Right cardiac atrium (tissue), 5 donors: ENCODE measurements around the gene ATG13. TPM values are rescaled to one million over a fixed set of nuclear protein-coding genes. Genes with fewer than 3 reads are reported as not detected.

Experiments
- ATAC-seq, 2 donors: fragments of 200-7000 bp; cut with Tn5 transposase; one replicate each; pipeline versions ENCODE4 v1.8.0 to v1.9.1; 2020; ENCODE audit warnings: moderate library complexity in 2 of 2, mild to moderate bottlenecking in 1 of 2
- DNase-seq, 3 donors: peaks; one replicate each; pipeline ENCODE4 v3.0.0-alpha.2; 2020
- H3K27ac ChIP-seq: one replicate; pipeline ENCODE4 v1.5.1; 2013; ENCODE audit warnings: mild to moderate bottlenecking, low read length, control low read depth, moderate library complexity
- H3K27me3 ChIP-seq: one replicate; pipeline ENCODE4 v1.6.1; 2013; ENCODE audit not compliant: control insufficient read depth, insufficient read depth
- H3K4me1 ChIP-seq: one replicate; pipeline ENCODE4 v1.6.1; 2013; ENCODE audit warnings: low read length; ENCODE audit not compliant: control insufficient read depth, insufficient read depth
- H3K4me3 ChIP-seq: one replicate; pipeline ENCODE4 v1.5.1; 2013; ENCODE audit warnings: low read length, control low read depth
- H3K9me3 ChIP-seq: one replicate; pipeline ENCODE4 v1.6.1; 2013; ENCODE audit warnings: low read length; ENCODE audit not compliant: control insufficient read depth
- WGBS: extraction: QIAGEN DNeasy Blood & Tissue Kit; methylation state at CpG from one replicate; pipeline ENCODE4 v1.1.7; 2013; 5-methylcytosine and 5-hydroxymethylcytosine counted together
- intact Hi-C, 4 donors: fragments of 100-400 bp; cut with DNase I; formaldehyde crosslinking; loops; one replicate each; pipeline versions ENCODE4 v1.11.0 to v1.14.0; 2022 to 2023
- polyA plus RNA-seq: library from polyadenylated mRNA; stranded (reverse); fragments of 200-250 nt; gene quantifications from one replicate; pipeline ENCODE4 v1.2.3, GENCODE V29; 2013
- total RNA-seq, 4 donors: library from RNA; stranded (reverse); fragmentation: NEBNext Ultra II Directional; extraction: Animal tissue kit (Norgen Biotek cat#: 25700); gene quantifications; one replicate each; pipeline ENCODE4 v1.2.1, GENCODE V29; 2021
- donor health status: healthy with polysubstance abuse.
- donor health status: DM: no; HTN: yes; CAD: no.
- donor health status: DM: no; HTN: no; CAD: no.
- donor health status: DM: no; HTN: yes; CAD: no; lungs with severe emphysema.
- donor health status: DM: yes; HTN: yes; CAD: no.

ATG13 gene
- total and polyA plus RNA-seq, 5 donors = 38.0 to 66.2 (median 55.1) TPM

DNA sequence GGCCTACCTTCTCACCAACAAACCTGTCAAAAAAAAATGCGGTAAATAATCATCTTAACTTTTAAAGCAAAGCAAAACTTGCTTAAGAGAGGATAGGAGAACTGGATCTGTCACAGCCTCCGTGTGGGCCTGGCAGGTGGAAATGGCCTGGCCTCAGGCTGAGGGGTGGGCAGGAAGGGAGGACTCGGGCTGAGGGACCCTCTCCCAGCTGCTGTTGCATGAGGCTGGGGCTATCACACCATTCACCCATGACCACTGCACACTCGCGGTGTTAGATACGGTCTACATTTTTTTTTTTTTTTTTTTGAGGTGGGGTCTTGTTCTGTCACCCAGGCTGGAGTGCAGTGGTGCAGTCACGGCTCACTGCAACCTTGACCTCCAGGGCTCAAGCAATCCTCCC lies 58.6 kb downstream of the ATG13 start:
- WGBS = 84% methylated on average over 7 of the region's 7 CpGs
- Histone ChIP-seq H3K9me3 (no peaks in the 10 kb centered on the region), H3K4me1 (peaks cover 17% of the 10 kb centered on the region), H3K4me3 (no peak overlapping the region), H3K27me3 (no peaks in the 10 kb centered on the region), H3K27ac (peak overlapping the region; percentile 96)
- DNase-seq (peak in 1 of 3 donors; percentile 53), ATAC-seq (no peak)
- intact Hi-C loops = no loop called here

DNA sequence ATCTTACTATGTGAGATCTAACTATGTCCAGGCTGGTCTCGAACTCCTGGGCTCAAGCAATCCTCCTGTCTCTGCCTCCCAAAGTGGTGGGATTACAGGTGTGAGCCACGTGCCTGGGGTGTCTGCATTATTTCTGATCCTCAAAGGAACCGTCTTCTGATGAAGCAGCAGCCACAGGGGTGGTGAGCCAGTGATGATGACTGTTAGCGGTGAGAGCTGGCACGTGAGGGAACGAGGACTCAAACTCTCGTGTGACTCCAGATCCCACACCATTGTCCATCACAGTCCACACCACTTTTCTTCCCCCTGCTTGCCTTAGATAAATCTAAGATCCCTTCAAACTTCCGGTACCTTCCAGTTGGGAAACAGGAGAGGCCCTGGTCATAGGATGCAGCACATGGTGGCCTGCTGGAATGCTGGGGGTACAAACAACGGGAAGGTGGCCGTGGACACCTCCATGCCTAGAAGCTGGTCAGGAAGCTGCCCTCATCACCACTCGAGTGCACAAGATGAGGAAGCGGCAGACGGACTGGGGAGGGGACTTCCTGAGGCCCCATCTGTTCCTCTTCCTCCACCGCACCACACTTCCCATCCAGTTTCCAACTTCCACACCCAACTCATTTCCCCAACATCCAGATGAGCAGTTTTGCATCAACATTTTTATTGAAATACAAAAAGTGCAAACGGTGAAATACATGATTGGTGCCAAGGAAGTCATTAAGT lies 59.2 kb downstream of the ATG13 start:
- peak overlapping the region; percentile 29 for H3K27ac ChIP-seq
- no peaks in the 10 kb centered on the region for H3K9me3 ChIP-seq
- no peak overlapping the region for H3K4me3 ChIP-seq
- intact Hi-C loops = no loop called here
- H3K4me1 ChIP-seq = peaks cover 17% of the 10 kb centered on the region
- 64% methylated on average over 15 of the region's 15 CpGs for WGBS
- peak in 2 of 3 donors; percentile 72 to 73 for DNase-seq
- no peak for ATAC-seq
- H3K27me3 ChIP-seq = no peaks in the 10 kb centered on the region

- intact Hi-C loops = no loop called here
- DNase-seq = peak in 1 of 3 donors; percentile 72
- WGBS = 75% methylated on average over 8 of the region's 8 CpGs
- Histone ChIP-seq H3K9me3 (no peaks in the 10 kb centered on the region), H3K4me1 (peaks cover 17% of the 10 kb centered on the region), H3K4me3 (no peak overlapping the region), H3K27me3 (no peaks in the 10 kb centered on the region), H3K27ac (peak overlapping the region; percentile 10)
- ATAC-seq = no peak
These were observed 59.8 kb downstream of the ATG13 start for GRCh38 chr11:46677169-46677568.

DNA sequence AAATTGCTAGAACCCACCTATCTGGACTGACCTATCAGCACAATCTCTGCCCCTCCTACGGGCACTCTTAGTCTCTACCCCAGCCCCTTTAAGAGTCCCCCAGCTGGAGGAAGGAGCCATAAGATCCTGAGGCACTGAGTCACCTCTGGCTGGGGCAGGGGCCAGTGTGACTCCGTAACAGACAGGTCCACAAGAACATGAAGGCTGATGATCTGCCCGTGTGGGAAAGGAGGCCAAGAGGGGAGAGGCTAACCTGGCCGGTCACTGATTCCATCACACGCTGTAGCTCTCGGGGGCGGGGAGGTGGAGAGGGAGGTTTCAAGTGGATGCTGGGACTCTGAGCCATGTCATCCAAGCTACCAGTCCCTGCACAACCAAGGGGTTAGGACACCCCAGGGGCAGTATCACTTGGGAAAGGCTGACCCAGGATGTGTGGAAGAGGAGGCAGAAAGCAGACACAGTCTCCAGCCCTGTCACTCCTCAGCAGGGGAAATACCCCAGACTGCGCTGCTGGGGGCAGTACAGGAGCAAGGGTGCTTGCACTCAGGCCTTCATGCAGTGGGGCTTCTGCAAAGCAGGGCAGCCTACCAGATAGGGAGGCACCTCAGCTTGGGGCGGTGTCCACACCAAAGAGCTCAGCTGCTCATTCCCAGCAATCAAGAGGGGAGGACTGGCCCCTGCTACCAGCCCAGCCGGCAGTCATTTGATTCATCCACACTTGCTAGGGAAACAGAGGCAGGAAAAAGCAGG lies 60.8 kb downstream of the ATG13 start:
- Histone ChIP-seq H3K27ac (no peak overlapping the region), H3K27me3 (no peaks in the 10 kb centered on the region), H3K4me1 (peaks cover 17% of the 10 kb centered on the region), H3K4me3 (no peak overlapping the region), H3K9me3 (no peaks in the 10 kb centered on the region)
- intact Hi-C loops = no loop called here
- no peak for ATAC-seq
- 80% methylated on average over 10 of the region's 10 CpGs for WGBS
- DNase-seq = peak in 1 of 3 donors; percentile 45

- intact Hi-C loops = no loop called here
- Histone ChIP-seq H3K27me3 (no peaks in the 10 kb centered on the region), H3K4me1 (peaks cover 17% of the 10 kb centered on the region), H3K27ac (no peak overlapping the region), H3K9me3 (no peaks in the 10 kb centered on the region), H3K4me3 (no peak overlapping the region)
- peak in 1 of 3 donors; percentile 25 for DNase-seq
- 91% methylated on average over 9 of the region's 9 CpGs for WGBS
- no peak for ATAC-seq
These were observed 61.4 kb downstream of the ATG13 start for GRCh38 chr11:46678741-46679130.

DNA sequence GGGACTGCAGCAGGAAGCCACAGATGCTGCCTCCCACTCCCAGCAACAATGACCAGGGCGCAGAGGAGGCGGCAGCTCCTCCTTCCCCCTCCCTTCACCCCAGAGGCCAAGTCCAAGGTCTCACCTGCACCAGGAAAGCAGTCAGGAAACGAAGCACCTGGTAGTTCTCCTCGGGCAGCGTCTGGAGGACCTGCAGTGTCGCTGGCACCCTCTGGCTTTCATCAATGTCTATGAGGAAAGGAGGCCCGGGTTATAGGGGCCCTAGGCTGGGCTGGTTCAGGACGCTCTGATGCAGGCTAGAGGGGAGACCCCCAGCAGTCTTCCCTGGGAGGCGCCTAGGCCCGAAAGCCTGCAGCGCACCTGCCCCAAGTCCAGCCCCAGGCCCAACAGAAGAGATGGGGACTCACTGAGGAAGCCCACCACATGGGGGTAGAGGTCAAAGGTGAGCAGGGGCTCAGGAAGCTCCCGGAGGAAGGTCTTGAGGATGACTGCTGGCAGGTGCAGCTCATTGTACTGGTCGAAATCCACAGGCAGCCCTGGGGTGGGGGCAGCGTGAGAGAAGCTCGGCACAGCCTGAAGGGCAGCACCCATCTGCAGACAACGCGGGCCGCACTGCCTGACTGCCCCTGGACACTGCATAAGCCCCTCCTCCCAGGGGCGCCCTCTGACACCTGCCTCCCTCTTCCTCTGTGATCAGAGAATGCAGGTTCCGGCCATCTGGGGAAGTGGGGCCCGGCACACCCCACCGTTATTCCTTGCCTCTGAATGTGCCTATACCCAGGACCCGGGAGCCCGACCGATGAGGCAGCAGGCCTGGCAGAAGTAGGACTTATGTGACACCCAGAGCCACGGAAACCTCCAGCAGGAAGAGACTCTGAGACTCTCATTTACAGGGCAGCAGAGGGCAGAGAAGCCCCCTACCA lies 62.1 kb downstream of the ATG13 start:
- no peak for ATAC-seq
- peak in 1 of 3 donors; percentile 43 for DNase-seq

GRCh38 chr11:46680164-46680760 lies 62.9 kb downstream of the ATG13 start:
- Histone ChIP-seq H3K4me3 (no peak overlapping the region), H3K4me1 (peaks cover 11% of the 10 kb centered on the region), H3K27me3 (no peaks in the 10 kb centered on the region), H3K9me3 (no peaks in the 10 kb centered on the region), H3K27ac (no peak overlapping the region)
- intact Hi-C loops = no loop called here
- WGBS = 89% methylated on average over 21 of the region's 21 CpGs
- ATAC-seq (no peak), DNase-seq (peak in 1 of 3 donors; percentile 40)

More for the DNA sequence above, 62.1 kb downstream of the ATG13 start:
- H3K27ac ChIP-seq = no peak overlapping the region
- H3K27me3 ChIP-seq = no peaks in the 10 kb centered on the region
- peaks cover 17% of the 10 kb centered on the region for H3K4me1 ChIP-seq
- intact Hi-C loops = no loop called here
- no peaks in the 10 kb centered on the region for H3K9me3 ChIP-seq
- WGBS = 89% methylated on average over 26 of the region's 26 CpGs
- no peak overlapping the region for H3K4me3 ChIP-seq

GRCh38 chr11:46680815-46681214 lies 63.5 kb downstream of the ATG13 start:
- ATAC-seq (no peak), DNase-seq (peak in 1 of 3 donors; percentile 33)
- H3K27me3 ChIP-seq = no peaks in the 10 kb centered on the region
- 91% methylated on average over 22 of the region's 22 CpGs for WGBS
- no peak overlapping the region for H3K4me3 ChIP-seq
- peaks cover 6% of the 10 kb centered on the region for H3K4me1 ChIP-seq
- intact Hi-C loops = no loop called here
- H3K9me3 ChIP-seq = no peaks in the 10 kb centered on the region
- H3K27ac ChIP-seq = no peak overlapping the region

DNA sequence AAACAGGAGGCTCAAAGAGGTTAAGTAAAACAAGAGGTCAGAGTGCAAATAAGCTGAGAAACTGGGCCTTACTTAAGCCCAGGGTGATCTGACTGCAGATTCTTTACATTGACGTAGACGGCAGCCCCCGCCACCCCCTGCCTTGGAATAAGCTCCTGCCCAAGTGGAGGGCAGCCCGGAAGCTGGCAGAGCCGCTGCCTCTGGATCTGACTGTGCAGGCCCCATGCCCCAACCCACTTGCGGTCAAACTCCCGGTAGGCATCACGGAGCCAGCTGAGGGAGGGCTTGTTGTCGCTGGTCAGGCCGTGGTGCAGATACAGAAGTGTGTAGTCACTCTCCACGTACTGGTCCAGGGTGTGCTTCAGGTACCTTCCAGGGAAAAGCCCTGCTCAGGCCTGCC lies 64.5 kb downstream of the ATG13 start:
- H3K27ac ChIP-seq = no peak overlapping the region
- intact Hi-C loops = no loop called here
- ATAC-seq (no peak), DNase-seq (peak in 2 of 3 donors; percentile 54 to 56)
- H3K9me3 ChIP-seq = no peaks in the 10 kb centered on the region
- no peak overlapping the region for H3K4me3 ChIP-seq
- H3K27me3 ChIP-seq = no peaks in the 10 kb centered on the region
- peaks cover 5% of the 10 kb centered on the region for H3K4me1 ChIP-seq
- 91% methylated on average over 11 of the region's 11 CpGs for WGBS
